IMR-90 (cell line): Measurements from ENCODE around the gene SH3TC1. TPM values are rescaled to one million over a fixed set of nuclear protein-coding genes. Genes with fewer than 3 reads are reported as not detected.

ENCODE experiments used
- ATAC-seq: fragments of 200-7000 bp; cut with Tn5 transposase; 2 replicates; pipeline ENCODE4 v1.9.1; 2020; ENCODE audit warnings: low read depth, mild to moderate bottlenecking, moderate library complexity
- BruUV-seq: library from RNA; stranded (reverse); fragments of 400-500 nt; replicated peaks from 2 replicates; lab custom pipeline; 2021; lab: Mats Ljungman, UMichigan
- CTCF ChIA-PET: fragments of 300-600 bp; formaldehyde crosslinking; extraction: SDS; loops from one replicate; lab custom pipeline; 2021; ENCODE audit warnings: antibody characterized with exemption; lab: Yijun Ruan, JAX
- POLR2A ChIA-PET: fragments of 300-600 bp; sonication (Branson Sonifier 250); formaldehyde crosslinking; loops from one replicate; lab custom pipeline; 2022; ENCODE audit warnings: antibody characterized with exemption; ENCODE audit not compliant: unreplicated experiment; lab: Charles Lee
- DNase-seq: peaks from one replicate; pipeline ENCODE4 v3.0.0; 2013
- H2AFZ ChIP-seq: replicated peaks from 2 replicates; pipeline ENCODE3; 2013; ENCODE audit warnings: low read length, mild to moderate bottlenecking; ENCODE audit not compliant: poor library complexity
- H2AK5ac ChIP-seq: 2 replicates; pipeline ENCODE4 v1.6.1; 2013; ENCODE audit warnings: low read depth, low read length, inconsistent platforms
- H2AK9ac ChIP-seq: replicated peaks from 2 replicates; pipeline ENCODE3; 2013; ENCODE audit warnings: mild to moderate bottlenecking, low read depth, low read length, moderate library complexity; ENCODE audit not compliant: poor library complexity
- H2BK120ac ChIP-seq: 2 replicates; pipeline ENCODE4 v1.6.1; 2013; ENCODE audit warnings: low read depth, low read length, inconsistent platforms
- H2BK15ac ChIP-seq: 3 replicates; pipeline ENCODE4 v1.6.1; 2013; ENCODE audit warnings: low read depth, low read length, inconsistent platforms
- H2BK20ac ChIP-seq: 2 replicates; pipeline ENCODE4 v1.6.1; 2013; ENCODE audit warnings: low read depth, mild to moderate bottlenecking, inconsistent platforms, low read length, moderate library complexity
- H2BK5ac ChIP-seq: 2 replicates; pipeline ENCODE4 v1.6.1; 2013; ENCODE audit warnings: mild to moderate bottlenecking, low read depth, low read length, inconsistent platforms; ENCODE audit not compliant: poor library complexity, severe bottlenecking
- H3K14ac ChIP-seq: replicated peaks from 2 replicates; pipeline ENCODE4 v1.6.1; 2013; ENCODE audit warnings: low read depth, low read length, inconsistent platforms
- H3K18ac ChIP-seq: 2 replicates; pipeline ENCODE4 v1.6.1; 2013; ENCODE audit warnings: low read depth, low read length, control low read depth
- H3K23ac ChIP-seq: 2 replicates; pipeline ENCODE4 v1.6.1; 2013; ENCODE audit warnings: low read depth, low read length, inconsistent platforms
- H3K27ac ChIP-seq: 2 replicates; pipeline ENCODE4 v1.5.1; 2013; ENCODE audit warnings: mild to moderate bottlenecking, control low read depth, low read length; ENCODE audit not compliant: insufficient read depth
- H3K27me3 ChIP-seq: 2 replicates; pipeline ENCODE4 v1.6.1; 2013; ENCODE audit warnings: low read length; ENCODE audit not compliant: control insufficient read depth, insufficient read depth
- H3K36me3 ChIP-seq: 2 replicates; pipeline ENCODE4 v1.6.1; 2013; ENCODE audit warnings: low read length, mixed read lengths; ENCODE audit not compliant: control insufficient read depth, insufficient read depth
- H3K4ac ChIP-seq: 2 replicates; pipeline ENCODE4 v1.6.1; 2013; ENCODE audit warnings: low read depth, low read length, inconsistent platforms
- H3K4me1 ChIP-seq: 2 replicates; pipeline ENCODE4 v1.6.1; 2013; ENCODE audit warnings: low read length, mixed read lengths; ENCODE audit not compliant: control insufficient read depth, insufficient read depth
- H3K4me2 ChIP-seq: 2 replicates; pipeline ENCODE4 v1.6.1; 2013; ENCODE audit warnings: low read depth, mild to moderate bottlenecking, control low read depth, low read length, moderate library complexity
- H3K4me3 ChIP-seq: 2 replicates; pipeline ENCODE4 v1.5.1; 2013; ENCODE audit warnings: low read depth, mild to moderate bottlenecking, control low read depth, low read length, moderate library complexity; ENCODE audit not compliant: insufficient read depth
- H3K56ac ChIP-seq: 2 replicates; pipeline ENCODE4 v1.6.1; 2013; ENCODE audit warnings: low read length, inconsistent platforms; ENCODE audit not compliant: insufficient read depth; ENCODE audit errors: extremely low read depth
- H3K79me1 ChIP-seq, 2 experiments: 2 replicates each; pipeline ENCODE4 v1.6.1; 2013; ENCODE audit warnings: low read length in 2 of 2, inconsistent platforms in 1 of 2, low read depth in 1 of 2
- H3K9ac ChIP-seq: 2 replicates; pipeline ENCODE4 v1.6.1; 2013; ENCODE audit warnings: low read depth, low read length, control low read depth
- H3K9me1 ChIP-seq: 2 replicates; pipeline ENCODE4 v1.6.1; 2013; ENCODE audit warnings: low read length, inconsistent platforms; ENCODE audit not compliant: insufficient read depth
- H3K9me3 ChIP-seq: 2 replicates; pipeline ENCODE4 v1.6.1; 2013; ENCODE audit warnings: low read length; ENCODE audit not compliant: control insufficient read depth, insufficient read depth
- H4K20me1 ChIP-seq: 2 replicates; pipeline ENCODE4 v1.6.1; 2013; ENCODE audit warnings: low read length, inconsistent platforms; ENCODE audit not compliant: insufficient read depth
- H4K5ac ChIP-seq: 2 replicates; pipeline ENCODE4 v1.6.1; 2013; ENCODE audit warnings: mild to moderate bottlenecking, low read depth, low read length, control low read depth
- H4K8ac ChIP-seq, 2 experiments: 2 replicates each; pipeline ENCODE4 v1.6.1; 2013; ENCODE audit warnings: low read depth in 2 of 2, low read length in 2 of 2, control low read depth in 1 of 2, inconsistent platforms in 1 of 2
- H4K91ac ChIP-seq: 2 replicates; pipeline ENCODE4 v1.6.1; 2013; ENCODE audit warnings: low read depth, low read length, inconsistent platforms; ENCODE audit not compliant: insufficient read depth
- CEBPB ChIP-seq: IDR thresholded peaks from 2 replicates; pipeline ENCODE4 v1.6.1; 2012; ENCODE audit warnings: low read depth, low read length, improper control_type of control experiment
- CHD1 ChIP-seq: IDR thresholded peaks from 2 replicates; pipeline ENCODE4 v1.6.1; 2012; ENCODE audit warnings: low read depth, low read length, improper control_type of control experiment
- CTCF ChIP-seq: conservative IDR thresholded peaks from 2 replicates; pipeline ENCODE4 v1.5.1; 2012; ENCODE audit warnings: mild to moderate bottlenecking, low read depth, low read length, improper control_type of control experiment
- MAFK ChIP-seq: IDR thresholded peaks from 2 replicates; pipeline ENCODE4 v1.6.1; 2012; ENCODE audit warnings: low read depth, low read length, improper control_type of control experiment
- MAZ ChIP-seq: IDR thresholded peaks from 2 replicates; pipeline ENCODE4 v1.6.1; 2012; ENCODE audit warnings: low read depth, mild to moderate bottlenecking, low read length, improper control_type of control experiment, moderate library complexity, borderline replicate concordance
- MXI1 ChIP-seq: IDR thresholded peaks from 2 replicates; pipeline ENCODE4 v1.6.1; 2012; ENCODE audit warnings: low read depth, mild to moderate bottlenecking, low read length, moderate library complexity, borderline replicate concordance
- POLR2A ChIP-seq: IDR thresholded peaks from 2 replicates; pipeline ENCODE4 v1.6.1; 2012; ENCODE audit warnings: mild to moderate bottlenecking, low read depth, low read length
- RFX5 ChIP-seq: IDR thresholded peaks from 2 replicates; pipeline ENCODE4 v1.8.0; 2012; ENCODE audit warnings: low read depth, mild to moderate bottlenecking, low read length, moderate library complexity
- SMC3 ChIP-seq: fragments of 150-350 bp; IDR thresholded peaks from 2 replicates; pipeline ENCODE4 v1.6.1; 2016; ENCODE audit warnings: low read depth, mild to moderate bottlenecking, antibody characterized with exemption, low read length, moderate library complexity
- USF2 ChIP-seq: fragments of 150-350 bp; IDR thresholded peaks from 2 replicates; pipeline ENCODE4 v1.6.1; 2017; ENCODE audit warnings: mild to moderate bottlenecking, antibody characterized with exemption, low read length, low read depth
- WGBS, 2 experiments: methylation state at CpG; one replicate each; pipeline versions ENCODE4 v1.1.5 to v1.1.7; 2013; ENCODE audit warnings: missing lambda C conversion rate in 2 of 2; ENCODE audit not compliant: insufficient read length in 1 of 2; ENCODE audit errors: extremely low coverage in 2 of 2; 5-methylcytosine and 5-hydroxymethylcytosine counted together
- dilution Hi-C: fragments of 300-500 bp; cut with HindIII; formaldehyde crosslinking; loops from one replicate; pipeline ENCODE4 v1.14.3; 2018; ENCODE audit warnings: low sequenced_read_pairs; ENCODE audit not compliant: unreplicated experiment
- in situ Hi-C: fragments of 300-500 bp; cut with MboI; formaldehyde crosslinking; loops from 3 replicates; pipeline ENCODE4 v1.14.3; 2019; ENCODE audit warnings: low sequenced_read_pairs, inconsistent platforms, mixed read lengths
- intact Hi-C: fragments of 100-400 bp; cut with micrococcal nuclease; formaldehyde crosslinking; loops from 2 replicates; pipeline ENCODE4 v1.10.0; 2022
- polyA plus RNA-seq, 3 experiments: library from polyadenylated mRNA; depleted of rRNA; stranded (reverse); fragments of >200 nt; gene quantifications; 2 replicates each; pipeline ENCODE4 v1.2.3, GENCODE V29; 2012; ENCODE audit warnings: low replicate concordance in 1 of 3
- total RNA-seq: library from RNA; depleted of rRNA; stranded (reverse); fragments of >200 nt; gene quantifications from 2 replicates; pipeline ENCODE4 v1.2.3, GENCODE V29; 2012

The SH3TC1 gene
- total and polyA plus RNA-seq, 2 of the 4 experiments (the other 2 are of a cell fraction): 1.6 to 2.2 TPM

GRCh38 chr4:8266508-8266907 lies 67.4 kb downstream of the SH3TC1 start:
- H2AK5ac ChIP-seq: peak overlapping the region; percentile 8; the same call in 1 of the 2 replicates
- peaks cover 7% of the 10 kb centered on the region for H3K4me1 ChIP-seq
- dilution Hi-C loops: no loop called here
- no peaks in the 10 kb centered on the region for H4K20me1 ChIP-seq
- H4K5ac ChIP-seq: no peak overlapping the region
- H3K4ac ChIP-seq: no peak overlapping the region
- no peak overlapping the region for H3K4me3 ChIP-seq
- no peaks in the 10 kb centered on the region for H3K9me3 ChIP-seq
- DNase-seq (no peak), ATAC-seq (no peak)
- in situ Hi-C loops: no loop called here
- intact Hi-C loops: no loop called here
- H3K56ac ChIP-seq: no peak overlapping the region
- ChIA-PET POLR2A (no interaction called here), CTCF (interaction anchor here (1.0 to 1.9 kb wide), 5 partner anchors 10 to 90 kb away, joined by 3 to 10 read pairs (median 4); no protein-coding TSS in a partner anchor)
- H3K9ac ChIP-seq: no peak overlapping the region
- peaks cover 0 to 7% of the 10 kb centered on the region in 2 experiments; a peak in 2 of 4 replicates for H3K79me1 ChIP-seq
- H3K27me3 ChIP-seq: peaks cover 9% of the 10 kb centered on the region
- no peak overlapping the region for H2BK5ac ChIP-seq
- no peak overlapping the region for H3K23ac ChIP-seq
- H3K4me2 ChIP-seq: no peak overlapping the region
- no peaks in the 10 kb centered on the region for H3K36me3 ChIP-seq
- H2AFZ ChIP-seq: no peak overlapping the region
- peaks cover 6% of the 10 kb centered on the region; the same call in 1 of the 2 replicates for H3K9me1 ChIP-seq
- no peak overlapping the region for H3K27ac ChIP-seq
- no TSS peak for BruUV-seq
- no peak overlapping the region for H2BK120ac ChIP-seq
- no peak overlapping the region for H3K14ac ChIP-seq
- no peak overlapping the region for H4K8ac ChIP-seq
- no peak overlapping the region for H2BK15ac ChIP-seq
- no peak overlapping the region for H2BK20ac ChIP-seq
- H4K91ac ChIP-seq: no peak overlapping the region
- H3K18ac ChIP-seq: no peak overlapping the region
- H2AK9ac ChIP-seq: no peak overlapping the region
- TF ChIP-seq MAFK (no peak), USF2 (no peak), CHD1 (no peak), MXI1 (no peak), CTCF (no peak), CEBPB (no peak), SMC3 (no peak), RFX5 (no peak), POLR2A (no peak), MAZ (no peak)
- WGBS, 2 experiments: 81% methylated on average over 3 of the region's 8 CpGs; no CpG with 5 or more reads in 1 of the 2 experiments
